Amniotic stem cell (primary cell): ENCODE data around the gene KISS1R.

Experiments used
- DNase-seq: peaks from one replicate; lab custom pipeline; 2025; lab: John Stamatoyannopoulos, UW

The KISS1R gene

DNA sequence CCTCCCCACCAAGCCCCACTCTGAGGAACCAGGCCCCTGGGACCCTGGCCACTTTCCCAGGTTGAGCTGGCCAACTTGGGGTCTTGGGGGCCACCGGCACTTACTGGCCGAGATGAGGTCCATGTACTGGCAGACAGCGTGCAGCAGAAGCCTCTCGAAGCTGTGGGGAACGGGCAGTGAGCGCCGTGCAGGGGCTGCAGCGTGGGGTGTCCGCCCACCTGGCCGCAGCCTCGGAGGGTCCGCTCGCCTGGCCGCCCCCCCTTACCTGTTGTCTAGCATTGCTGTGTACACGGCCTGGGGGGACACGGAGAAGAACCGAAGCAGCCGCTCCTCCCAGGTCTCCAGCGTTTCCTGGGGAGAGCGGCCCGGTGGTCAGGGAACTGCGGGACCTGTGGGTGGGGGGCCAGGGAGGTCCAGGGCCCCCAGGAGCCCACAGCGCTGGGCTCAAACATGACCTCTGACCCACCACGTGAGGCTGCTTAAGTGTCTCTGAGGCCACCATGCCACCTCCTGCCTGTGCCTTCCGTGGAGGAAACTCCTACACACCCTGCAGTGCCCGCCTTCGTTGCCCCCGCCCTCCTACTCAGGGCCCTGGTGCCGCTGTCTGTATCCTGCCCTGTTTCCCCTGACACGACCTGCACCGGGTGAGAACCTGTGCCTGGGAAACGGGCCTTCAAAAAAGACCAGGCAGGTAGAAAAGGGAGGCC is 17.6 kb upstream of the KISS1R start:
- DNase-seq, result no peak

DNA sequence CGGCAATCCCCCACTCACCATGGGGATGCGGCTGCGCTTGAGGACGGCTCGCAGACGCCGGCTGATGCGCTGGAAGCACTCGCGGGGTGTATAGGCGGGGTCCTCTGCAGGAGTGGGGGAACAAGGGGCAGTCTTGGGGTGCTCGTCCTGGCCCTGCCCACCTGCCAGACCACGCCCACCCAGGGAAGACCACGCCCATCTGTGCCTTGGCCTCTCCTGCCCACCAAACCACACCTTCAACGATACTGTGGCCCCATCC is 17.2 kb upstream of the KISS1R start:
- no peak for DNase-seq

DNA sequence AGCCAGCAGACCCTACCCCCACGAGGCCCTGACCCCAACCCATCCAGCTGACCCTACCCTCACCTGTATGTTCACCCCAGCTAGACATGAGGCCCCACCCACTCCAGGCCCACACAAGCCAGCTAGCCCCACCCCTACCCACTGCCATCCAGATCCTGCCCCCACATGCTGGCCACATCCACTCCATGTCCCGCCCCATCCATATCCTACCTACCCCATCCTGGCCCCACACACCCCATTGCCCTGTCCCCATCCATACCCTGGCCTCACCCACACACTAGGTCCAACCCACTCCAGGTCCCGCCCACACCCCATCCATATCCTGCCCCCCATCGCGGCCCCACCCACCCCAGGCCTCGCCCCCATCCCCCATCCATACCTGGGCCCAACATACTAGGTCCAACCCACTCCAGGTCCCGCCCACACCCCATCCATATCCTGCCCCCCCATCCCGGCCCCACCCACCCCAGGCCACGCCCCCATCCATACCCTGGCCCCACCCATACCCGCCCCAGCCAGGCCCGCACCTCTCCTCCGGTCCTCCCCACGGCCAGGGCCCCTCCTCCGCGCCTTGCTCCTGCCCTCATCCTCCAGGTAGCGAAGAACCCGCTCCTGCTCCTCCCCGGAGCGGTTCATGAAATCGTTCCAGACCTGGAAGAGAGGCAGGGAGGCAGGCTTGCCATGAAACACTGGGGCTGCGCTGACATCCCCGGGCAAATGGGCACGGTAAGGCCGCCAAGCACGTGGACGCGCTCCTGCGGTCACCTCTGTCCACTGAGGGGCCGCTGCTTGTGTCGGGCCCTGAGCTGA is 16.6 kb upstream of the KISS1R start:
- DNase-seq, result no peak

DNA sequence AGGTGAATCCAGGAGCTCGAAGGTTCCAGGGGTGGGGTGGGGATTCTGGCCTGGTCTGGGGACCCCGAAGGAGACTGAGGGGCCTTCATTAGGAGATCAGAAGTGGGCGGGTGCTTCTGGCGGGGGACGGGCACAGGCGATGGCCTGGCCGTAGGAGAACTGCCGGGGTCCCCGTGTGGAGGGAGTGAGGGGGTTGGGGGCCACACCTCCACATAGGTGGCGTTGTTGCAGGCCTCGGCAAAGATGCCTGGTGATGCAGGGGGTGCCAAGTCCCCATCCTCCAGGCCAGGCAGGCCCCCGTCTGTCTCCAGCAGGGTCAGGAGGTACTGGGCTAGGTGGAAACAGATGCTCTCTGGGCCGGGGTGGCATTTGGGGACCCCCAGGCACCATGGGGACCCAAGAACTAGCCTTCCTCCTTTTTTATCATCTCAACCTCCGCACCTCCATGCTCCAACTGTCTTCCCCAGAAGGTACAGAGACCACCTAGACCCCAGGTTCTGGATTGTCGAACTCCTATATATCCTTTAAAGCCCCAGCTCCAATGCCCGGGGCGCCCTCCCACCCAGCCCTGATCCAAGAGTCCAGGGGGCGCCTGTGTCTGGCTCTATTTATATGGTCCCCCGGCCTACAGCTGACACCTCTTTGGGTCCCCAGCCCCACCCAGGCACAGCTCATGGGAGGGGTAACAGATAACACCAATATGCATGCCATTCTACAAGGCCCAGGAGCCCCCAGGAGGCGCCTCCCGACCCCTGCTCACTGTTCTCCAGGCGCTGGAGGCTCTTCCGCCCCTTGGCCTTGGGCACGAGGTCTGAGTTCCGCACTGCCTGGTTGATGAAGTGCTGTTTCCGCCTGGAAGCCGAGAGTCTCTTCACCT is 15.7 kb upstream of the KISS1R start:
- DNase-seq, result no peak

DNA sequence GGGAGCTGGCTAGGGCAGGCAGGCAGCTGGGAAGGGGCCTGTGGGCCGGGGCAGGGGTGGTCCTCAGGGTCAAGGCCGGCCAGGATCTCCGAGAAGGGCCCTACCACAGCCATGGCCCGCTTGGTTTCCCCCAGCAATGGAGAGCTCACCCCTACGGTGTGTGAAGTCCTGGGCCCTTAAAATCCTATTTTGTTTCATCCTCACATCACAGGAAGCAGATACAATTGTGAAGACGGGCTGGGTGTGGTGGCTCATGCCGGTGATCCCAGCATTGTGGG is 15.1 kb upstream of the KISS1R start:
- DNase-seq, result no peak

DNA sequence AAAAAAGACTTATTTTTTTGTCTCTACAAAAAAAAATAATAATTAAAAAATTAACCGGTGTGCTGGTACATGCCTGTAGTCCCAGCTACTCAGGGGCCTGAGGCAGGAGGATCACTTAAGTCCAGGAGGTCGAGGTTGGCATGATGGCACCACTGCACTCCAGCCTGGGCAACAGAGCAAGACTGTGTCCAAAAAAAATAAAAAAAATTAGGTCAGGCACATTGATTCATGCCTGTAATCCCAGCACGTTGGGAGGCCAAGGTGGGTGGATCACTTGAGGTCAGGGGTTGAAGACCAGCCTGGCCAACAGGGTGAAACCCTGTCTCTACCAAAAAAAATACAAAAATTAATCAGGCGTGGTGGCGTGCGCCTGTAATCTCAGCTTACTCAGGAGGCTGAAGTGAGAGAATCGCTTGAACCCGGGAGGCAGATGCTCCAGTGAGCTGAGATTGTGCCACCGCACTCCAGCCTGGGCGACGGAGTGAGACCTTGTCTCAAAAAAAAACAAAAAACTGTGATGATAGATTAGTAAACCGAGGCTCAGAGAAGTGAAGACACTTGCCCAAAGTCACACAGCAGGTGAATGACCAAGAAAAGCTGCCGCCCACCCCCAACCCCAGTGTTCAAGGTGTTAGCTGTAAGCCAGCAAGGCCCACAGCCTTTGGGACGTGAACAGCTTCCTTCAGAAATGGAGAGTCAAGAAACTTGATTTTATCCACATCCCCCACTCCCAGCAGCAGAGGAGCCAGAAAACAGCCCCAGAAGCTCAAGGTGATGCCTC is 14.5 kb upstream of the KISS1R start:
- DNase-seq, result no peak

DNA sequence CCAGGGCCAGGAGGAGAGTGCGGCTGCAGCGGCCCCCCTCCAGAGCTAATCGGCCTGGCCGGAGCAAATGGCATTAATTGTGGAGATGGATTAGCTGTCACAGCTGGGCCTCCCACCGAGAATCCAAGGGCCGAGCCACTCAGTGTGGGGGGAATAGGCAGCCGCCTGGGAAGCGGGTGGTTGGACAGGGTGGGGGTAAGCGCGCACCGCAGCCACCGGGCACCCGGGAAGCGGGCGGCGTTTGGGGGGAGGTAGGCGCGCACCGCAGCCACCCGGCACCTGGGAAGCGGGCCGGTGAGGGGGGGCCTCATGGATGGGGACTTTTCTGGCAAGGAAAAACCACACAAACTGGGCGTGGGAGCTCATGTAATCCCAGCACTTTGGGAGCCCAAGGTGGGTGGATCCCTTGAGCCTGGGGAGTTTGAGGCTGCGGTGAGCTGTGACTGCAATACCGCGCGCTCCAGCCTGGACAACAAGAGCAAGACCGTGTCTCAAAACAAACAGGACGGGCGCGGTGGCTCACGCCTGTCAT is 13.8 kb upstream of the KISS1R start:
- DNase-seq, result no peak

DNA sequence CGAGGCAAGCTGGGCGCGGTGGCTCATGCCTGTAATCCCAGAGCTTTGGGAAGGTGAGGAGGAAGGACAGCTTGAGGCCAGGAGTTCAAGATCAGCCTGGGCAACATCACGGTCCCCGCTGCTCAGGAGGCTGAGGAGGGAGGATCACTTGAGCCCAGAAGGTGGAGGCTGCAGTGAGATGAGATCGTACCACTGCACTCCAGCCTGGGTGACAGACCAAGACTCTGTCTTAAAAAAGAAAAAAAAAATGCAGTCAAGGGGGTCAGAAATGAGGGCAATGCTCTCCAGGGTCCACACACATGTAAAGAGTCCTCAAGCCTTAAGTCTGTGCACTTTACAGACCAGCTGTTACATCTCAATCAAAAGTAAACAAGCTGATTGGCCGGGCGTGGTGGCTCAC is 12.6 kb upstream of the KISS1R start:
- no peak for DNase-seq

DNA sequence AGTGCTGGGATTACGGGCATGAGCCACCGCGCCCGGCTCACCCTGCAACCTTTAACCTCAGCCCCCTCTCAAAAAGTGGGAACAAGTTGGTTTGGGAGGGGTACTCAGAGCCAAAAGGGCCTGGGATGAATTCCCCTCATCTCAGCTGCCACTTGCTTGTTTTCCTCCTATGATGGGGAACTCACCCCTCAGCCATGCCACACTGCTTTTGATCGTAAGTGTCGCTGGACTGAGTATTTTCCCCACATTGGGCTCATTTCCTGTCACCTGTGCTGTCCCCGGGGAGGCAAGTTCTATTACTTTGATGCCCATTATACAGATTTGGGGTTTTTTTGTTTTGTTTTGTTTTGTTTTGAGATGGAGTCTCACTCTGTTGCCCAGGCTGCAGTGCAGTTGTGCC is 10.7 kb upstream of the KISS1R start:
- no peak for DNase-seq

DNA sequence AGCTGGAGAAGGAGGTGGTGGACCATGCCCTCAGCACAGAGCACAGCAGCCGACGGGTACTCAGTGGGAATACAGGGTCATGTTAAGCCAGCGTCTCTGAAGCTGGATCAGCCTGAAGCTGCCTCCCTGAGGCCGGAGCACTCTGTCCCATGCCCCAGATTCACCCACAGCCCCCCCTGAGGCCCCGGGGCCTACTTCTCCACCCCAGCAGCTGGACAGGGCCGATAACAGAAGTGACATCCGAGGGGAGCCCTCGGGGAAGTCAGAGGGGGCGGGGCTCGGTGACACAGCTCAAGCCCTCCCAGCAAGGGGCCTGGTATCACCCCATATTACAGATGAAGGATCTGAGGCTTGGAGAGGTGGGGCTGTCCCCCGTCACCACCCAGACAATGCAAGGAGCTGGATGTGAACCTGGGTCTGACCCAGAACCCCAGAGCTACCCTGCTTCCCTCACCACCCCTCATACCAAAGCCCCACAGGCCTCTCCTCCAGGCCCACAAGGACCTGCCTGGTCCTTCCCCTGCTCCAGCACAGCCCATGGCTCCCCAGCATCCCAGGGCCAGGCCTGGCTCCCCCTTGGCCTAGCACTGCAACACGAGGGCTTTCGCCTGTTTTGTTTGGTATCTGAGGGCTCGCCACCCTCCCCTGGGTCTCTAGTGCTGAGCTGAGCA is 9.8 kb upstream of the KISS1R start:
- DNase-seq, result no peak

DNA sequence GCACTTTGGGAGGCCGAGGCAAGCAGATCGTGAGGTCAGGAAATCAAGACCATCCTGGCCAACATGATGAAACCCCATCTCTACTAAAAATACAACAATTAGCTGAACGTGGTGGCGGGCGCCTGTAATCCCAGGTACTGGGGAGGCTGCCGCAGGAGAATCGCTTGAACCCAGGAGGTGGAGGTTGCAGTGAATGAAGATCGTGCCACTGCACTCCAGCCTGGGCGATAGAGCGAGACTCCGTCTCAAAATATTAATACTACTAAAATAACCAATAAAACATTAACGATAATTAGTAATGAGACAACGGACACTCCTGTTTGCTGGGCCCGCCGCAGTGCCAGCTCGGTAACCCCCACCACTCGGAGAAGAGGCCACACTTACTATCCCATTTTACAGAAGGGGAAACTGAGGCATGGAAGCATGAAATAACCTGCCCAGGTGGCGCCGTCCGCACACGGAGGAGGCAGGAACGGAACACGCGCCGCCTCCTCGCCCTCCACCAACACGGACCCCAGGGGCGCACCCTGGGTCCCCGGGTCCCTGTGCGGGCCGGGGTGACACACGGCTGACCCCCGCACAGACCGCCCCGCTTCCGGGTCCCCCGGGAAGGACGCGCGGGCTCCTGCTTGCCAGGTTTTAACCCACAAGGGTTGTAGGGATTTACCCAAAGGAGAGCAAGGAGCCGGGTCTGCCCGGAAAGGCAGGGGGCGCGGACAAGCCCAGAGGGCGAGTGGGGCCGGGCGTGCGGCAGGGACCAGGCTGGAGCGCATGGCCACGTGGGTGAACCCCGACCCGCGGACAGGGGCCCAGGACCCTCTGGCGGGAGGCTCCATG is 5.7 kb upstream of the KISS1R start:
- DNase-seq, result no peak

DNA sequence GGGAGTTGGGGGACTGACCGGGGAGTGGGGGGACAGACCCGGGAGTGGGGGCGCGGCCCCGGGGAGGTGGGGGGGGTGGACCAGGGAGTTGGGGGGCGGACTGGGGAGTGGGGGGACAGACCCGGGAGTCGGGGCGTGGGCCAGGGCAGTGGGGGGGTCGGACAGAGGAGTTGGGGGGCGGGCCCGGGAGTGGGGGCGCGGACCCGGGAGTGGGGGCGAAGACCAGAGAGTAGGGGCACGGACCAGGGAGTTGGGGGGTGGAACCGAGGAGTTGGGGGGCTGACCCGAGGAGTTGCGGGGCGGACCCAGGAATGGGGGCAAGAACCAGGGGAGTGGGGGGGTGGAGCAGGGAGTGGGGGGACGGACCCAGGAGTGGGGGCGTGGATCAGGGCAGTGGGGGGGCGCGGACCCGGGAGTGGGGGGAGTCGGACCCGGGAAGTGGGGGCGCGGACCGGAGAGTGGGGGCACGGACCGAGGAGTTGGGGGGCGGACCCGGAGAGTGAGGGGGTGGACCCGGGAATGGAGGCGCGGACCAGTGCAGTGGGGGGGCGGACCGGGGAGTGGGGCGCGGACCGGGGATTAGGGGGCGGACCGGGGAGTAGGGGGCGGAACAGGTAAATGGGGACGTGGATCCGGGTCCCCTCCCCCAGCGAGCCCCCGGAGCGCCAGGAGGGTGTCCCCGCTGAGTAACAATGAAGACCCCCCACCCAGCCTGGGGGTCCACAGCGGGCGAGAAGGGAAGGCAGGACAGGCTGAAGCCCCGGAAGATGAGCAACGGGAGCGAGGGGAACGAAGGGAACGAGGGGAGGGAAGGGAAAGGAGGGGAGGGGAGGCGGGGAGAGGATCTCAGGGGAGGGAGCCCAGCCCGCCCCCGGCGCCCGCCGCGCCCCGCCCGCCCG is 4.7 kb upstream of the KISS1R start:
- no peak for DNase-seq

DNA sequence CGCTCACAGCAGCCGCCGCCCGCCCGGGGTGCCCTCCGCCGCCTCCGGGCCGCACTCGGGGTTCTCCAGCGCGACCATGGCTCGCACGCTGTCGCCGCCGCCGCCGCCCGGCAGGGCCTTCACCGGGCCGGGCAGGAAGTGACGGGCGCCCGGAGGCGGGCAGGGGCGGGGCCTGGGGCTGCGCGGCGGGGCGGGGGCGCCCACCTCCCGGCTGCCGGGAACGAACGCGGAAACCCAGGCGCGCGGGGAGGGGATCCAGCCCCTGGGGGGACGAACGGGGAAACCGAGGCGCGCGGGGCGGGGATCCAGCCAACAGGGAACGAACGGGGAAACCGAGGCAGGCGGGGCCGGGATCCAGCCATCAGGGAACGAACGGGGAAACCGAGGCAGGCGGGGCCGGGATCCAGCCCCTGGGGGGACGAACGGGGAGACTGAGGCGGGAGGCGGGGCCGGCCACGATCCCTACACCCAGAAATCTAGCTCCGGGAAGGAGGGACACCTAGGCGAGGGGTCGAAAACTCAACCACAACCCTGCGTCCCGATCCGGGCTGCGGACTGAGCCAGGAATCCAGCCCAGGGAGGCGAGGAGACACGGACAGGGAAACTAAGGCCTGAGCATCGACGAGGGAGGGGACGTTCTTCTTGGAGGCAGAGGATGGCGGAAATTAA is 3.9 kb upstream of the KISS1R start, which contains the start of gene R3HDM4:
Gene R3HDM4 (minus strand): TSS at position 140 of the 669 bp plus-strand sequence. CDS start 62 bp downstream, at position 78.
- peak; percentile 56 for DNase-seq

DNA sequence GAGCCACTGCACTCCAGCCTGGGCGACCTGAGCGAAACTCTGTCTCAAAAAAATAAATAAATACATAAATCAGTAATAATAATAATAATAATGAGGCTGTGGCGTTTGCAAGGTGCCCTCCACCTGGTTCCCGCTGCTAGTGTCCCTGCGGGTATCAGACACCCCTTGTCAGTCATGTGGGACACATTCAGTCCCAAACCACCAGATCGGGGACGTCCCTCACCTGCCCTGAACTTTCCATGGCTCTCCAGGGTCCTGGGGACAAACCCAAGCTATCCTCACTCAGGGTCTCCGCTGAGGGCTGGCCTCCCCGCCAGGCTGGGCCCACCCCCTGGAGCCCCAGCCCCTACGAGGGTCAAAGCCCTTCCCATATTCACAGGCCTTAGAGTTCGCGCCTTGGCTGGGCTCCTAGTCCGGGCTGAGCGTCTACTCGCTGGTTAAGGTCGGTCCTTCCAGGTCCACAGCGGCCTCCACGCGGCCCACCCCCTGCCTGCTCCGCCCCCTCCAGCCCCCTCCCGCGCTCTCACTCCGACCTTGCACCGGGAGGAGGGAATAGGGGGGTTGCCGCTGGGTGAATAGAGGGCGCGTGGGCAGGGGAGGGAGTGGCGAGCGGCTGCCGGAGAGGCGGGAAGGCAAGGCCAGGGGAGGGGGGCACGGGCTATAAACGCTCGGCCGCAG is 349 bp upstream of the KISS1R start:
- no peak for DNase-seq

DNA sequence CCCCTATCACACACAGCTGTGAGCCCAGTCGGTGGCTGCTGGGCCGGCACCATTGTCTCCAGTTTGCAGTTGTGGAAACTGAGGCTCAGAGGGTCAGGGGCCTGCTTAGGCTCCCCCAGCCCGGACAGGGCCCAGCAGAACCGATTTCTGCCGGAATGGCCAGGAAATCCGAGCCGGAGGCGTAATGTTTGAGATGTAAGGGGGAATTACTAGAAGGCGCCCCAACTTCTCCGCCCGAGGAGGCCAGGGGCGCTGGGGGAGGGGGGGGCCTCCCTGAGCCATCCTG is 962 bp downstream of the KISS1R start:
- no peak for DNase-seq

DNA sequence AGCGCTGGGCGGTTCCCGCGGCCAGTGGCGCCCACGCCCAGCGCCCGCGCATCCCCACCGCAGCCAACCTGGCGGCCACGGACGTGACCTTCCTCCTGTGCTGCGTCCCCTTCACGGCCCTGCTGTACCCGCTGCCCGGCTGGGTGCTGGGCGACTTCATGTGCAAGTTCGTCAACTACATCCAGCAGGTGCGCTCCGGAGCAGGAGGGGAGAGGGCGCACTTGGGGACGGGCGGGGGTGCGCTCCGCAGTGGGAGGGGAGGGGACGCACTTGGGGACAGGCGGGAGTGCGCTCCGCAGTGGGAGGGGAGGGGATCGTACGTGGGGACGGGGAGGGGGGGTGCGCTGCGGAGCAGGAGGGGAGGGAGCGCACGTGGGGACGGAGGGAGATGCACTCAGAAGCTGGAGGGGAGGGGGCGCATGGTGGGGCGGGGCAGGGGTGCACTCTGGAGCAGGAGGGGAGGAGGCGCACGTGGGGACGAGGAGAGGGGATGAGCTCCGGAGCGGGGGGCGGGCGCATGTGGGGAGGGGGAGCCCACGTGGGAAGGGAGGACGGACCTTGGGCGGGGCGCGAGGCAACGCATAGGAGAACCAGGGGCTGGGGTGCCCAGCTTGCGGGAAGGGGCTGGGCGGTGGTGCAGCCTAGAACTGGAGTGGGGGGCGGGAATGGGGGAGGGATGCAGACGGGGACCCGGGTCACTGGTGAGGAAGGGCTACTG is 1.5 kb downstream of the KISS1R start:
- DNase-seq, result no peak

DNA sequence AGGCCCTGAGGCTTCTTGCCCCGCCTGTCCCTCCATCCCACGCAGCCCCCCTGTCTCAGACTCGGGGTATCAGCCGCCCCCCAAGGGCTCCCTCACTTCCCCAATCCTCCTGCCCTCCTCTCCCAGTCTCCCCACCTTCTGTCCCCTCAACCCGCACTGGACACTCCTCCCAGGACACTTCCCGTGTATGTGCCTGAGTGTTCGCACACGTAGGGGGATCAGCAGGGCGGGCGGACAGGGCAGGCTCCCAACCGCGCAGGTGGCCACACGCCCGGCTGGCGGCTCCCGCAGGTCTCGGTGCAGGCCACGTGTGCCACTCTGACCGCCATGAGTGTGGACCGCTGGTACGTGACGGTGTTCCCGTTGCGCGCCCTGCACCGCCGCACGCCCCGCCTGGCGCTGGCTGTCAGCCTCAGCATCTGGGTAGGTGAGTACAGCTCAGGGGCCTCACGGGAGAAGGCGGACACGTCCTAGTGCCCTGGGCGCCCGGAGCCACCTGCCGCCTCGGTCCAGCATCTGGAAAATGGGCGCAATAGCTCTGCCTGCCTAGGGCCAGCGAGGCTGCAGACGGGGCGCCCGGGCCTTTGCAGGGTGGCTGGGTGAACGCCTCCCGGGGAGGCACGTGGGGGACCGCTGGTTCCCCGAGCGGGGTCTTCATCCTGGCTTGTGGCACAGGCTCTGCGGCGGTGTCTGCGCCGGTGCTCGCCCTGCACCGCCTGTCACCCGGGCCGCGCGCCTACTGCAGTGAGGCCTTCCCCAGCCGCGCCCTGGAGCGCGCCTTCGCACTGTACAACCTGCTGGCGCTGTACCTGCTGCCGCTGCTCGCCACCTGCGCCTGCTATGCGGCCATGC is 2.3 kb downstream of the KISS1R start:
- no peak for DNase-seq
